ENCODE results near the gene SGMS1. TPM values are rescaled to one million over a fixed set of nuclear protein-coding genes. Genes with fewer than 3 reads are reported as not detected.
A peak's percentile ranks its signal among the peaks of the same experiment; 100 is the strongest.

Gene SGMS1
- total and polyA plus RNA-seq, 3 donors from 2014 or later = 30.6 to 90.9 (median 63.2) TPM

GRCh38 chr10:50607356-50607925 lies 16.3 kb downstream of the SGMS1 start:
- no peaks in the 10 kb centered on the region for H3K27me3 ChIP-seq

GRCh38 chr10:50605951-50606270 lies 17.8 kb downstream of the SGMS1 start:
- Histone ChIP-seq H3K36me3 (ENCODE audit: low read depth, missing control alignments) (no peaks in the 10 kb centered on the region), H3K27ac (no peak overlapping the region), H3K4me1 (peaks cover 32% of the 10 kb centered on the region), H3K9me3 (no peaks in the 10 kb centered on the region), H3K4me3 (no peak overlapping the region), H3K27me3 (no peaks in the 10 kb centered on the region)
- WGBS, 2 donors = 89 to 95% methylated on average over 2 of the region's 2 CpGs
- TF ChIP-seq POLR2A (IDR thresholded peaks at IDR 0.05) (no peak), CTCF (IDR thresholded peaks at IDR 0.05) (no peak)
- intact Hi-C loops (cut with DNase I; ENCODE audit: low total_unique reads) = no loop called here
- no peak for DNase-seq

More at GRCh38 chr10:50607356-50607925, 16.3 kb downstream of the SGMS1 start:
- DNase-seq = no peak
- Histone ChIP-seq H3K4me1 (peaks cover 32% of the 10 kb centered on the region), H3K4me3 (no peak overlapping the region), H3K27ac (peak overlapping the region in 1 of 2 donors; percentile 25), H3K36me3 (ENCODE audit: low read depth, missing control alignments) (no peaks in the 10 kb centered on the region), H3K9me3 (no peaks in the 10 kb centered on the region)
- TF ChIP-seq POLR2A (IDR thresholded peaks at IDR 0.05) (no peak), CTCF (IDR thresholded peaks at IDR 0.05) (no peak)
- intact Hi-C loops (cut with DNase I; ENCODE audit: low total_unique reads) = no loop called here

GRCh38 chr10:50605269-50605950 lies 18.3 kb downstream of the SGMS1 start:
- no peaks in the 10 kb centered on the region for H3K36me3 ChIP-seq (ENCODE audit: low read depth, missing control alignments)
- TF ChIP-seq CTCF (IDR thresholded peaks at IDR 0.05) (no peak), POLR2A (IDR thresholded peaks at IDR 0.05) (no peak)
- intact Hi-C loops (cut with DNase I; ENCODE audit: low total_unique reads) = no loop called here
- peak overlapping the region in 1 of 2 donors; percentile 15 for H3K27ac ChIP-seq
- H3K27me3 ChIP-seq = no peaks in the 10 kb centered on the region
- H3K4me3 ChIP-seq = no peak overlapping the region
- DNase-seq = peak; percentile 49
- 33 to 50% methylated on average over 1 of the region's 1 CpG for WGBS, 2 donors
- peaks cover 32% of the 10 kb centered on the region for H3K4me1 ChIP-seq
- no peaks in the 10 kb centered on the region for H3K9me3 ChIP-seq

- no peaks in the 10 kb centered on the region for H3K9me3 ChIP-seq
- DNase-seq = no peak
- no peaks in the 10 kb centered on the region for H3K27me3 ChIP-seq
- no peak overlapping the region for H3K4me3 ChIP-seq
- intact Hi-C loops (cut with DNase I; ENCODE audit: low total_unique reads) = no loop called here
- no peak for TF ChIP-seq CTCF (IDR thresholded peaks at IDR 0.05)
- no peak for TF ChIP-seq POLR2A (IDR thresholded peaks at IDR 0.05)
- WGBS, 2 donors = 35 to 39% methylated on average over 3 of the region's 3 CpGs
- peak overlapping the region in 1 of 2 donors; percentile 15 for H3K27ac ChIP-seq
- no peaks in the 10 kb centered on the region for H3K36me3 ChIP-seq (ENCODE audit: low read depth, missing control alignments)
- H3K4me1 ChIP-seq = peaks cover 32% of the 10 kb centered on the region
Observed at GRCh38 chr10:50604809-50605208, 18.9 kb downstream of the SGMS1 start.

Measured in testis (tissue), 3 donors.